HG02678 (cell line): Measurements from ENCODE around the gene DNAH17.
"Not testable (repeated sequence)": the region's sequence is repeated elsewhere in the genome, so short reads cannot be mapped to it uniquely, and the experiment has no call there.

Experiments
- ATAC-seq: cut with Tn5 transposase; IDR thresholded peaks from one replicate; pipeline ENCODE4 v1.9.1; 2021; ENCODE audit warnings: mild to moderate bottlenecking, moderate library complexity; ENCODE audit not compliant: unreplicated experiment

The DNAH17 gene

DNA sequence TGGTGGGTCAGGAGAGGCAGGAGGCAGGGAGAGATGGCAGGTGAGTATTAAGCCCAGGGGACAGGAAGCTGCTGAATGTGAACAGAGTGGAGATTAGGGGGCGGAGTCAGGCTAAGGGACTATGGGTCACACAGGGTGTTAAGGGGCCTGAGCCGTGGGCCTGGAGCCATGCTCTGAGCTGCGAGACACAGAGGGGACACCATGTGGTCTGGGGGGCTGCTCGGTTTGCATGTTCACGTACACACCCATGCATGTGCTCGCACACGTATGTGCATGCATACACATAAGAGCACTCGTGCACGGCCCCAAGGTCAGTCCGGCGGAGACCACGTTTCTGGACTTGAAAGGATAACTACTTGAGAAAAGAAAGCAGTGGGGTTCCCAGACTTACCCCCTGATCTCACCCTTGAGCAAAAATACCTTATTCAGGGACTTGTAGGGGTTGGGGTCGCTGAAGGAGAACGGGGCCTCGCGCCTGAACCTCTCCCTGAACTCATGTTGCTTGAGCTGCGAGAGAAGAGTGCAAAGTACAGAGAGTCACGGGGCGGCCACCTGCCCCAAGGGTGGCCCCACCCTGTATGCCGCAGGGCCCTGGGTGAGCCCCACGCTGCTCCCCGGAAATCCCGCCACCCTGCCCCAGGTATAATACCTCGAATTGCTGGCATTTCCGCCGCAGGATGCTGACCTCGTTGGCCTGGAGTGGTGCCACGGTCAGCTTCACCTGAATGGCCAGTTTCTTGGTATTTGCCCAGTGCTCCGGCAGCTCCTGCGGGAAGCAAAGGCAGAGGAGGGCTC lies 50.8 kb downstream of the DNAH17 start:
- no peak for ATAC-seq

DNA sequence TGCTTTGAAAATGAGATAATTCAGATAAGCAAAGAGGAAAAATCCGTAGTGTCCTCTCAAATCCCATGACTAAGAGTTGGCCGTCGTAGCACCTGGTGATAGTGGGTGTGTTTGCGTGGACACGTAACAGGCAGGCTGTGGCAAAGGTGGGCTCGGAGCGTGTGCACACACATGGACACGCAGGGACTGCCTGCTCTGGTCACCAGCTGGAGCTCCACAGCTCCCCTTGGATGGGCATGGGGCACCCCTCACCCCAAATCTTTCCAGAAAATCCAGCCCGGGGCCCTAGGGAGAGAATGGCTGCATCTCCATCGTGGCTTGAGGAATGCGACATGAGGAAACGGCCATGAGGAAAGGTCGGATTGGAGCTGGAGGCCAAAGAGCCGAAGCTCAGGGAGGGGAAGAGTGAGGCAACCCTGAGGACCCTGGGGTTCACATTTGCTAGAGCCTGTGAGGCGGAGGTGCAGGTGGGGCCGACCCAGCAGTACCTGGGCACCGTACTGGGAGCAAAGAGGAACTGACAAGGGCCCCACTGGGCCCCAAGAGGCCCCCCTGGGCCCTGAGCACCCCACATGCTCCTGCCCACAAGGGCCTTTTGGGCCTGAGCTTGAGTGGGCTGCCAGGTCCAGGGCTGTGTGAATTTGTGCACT lies 51.6 kb downstream of the DNAH17 start:
- ATAC-seq = no peak

DNA sequence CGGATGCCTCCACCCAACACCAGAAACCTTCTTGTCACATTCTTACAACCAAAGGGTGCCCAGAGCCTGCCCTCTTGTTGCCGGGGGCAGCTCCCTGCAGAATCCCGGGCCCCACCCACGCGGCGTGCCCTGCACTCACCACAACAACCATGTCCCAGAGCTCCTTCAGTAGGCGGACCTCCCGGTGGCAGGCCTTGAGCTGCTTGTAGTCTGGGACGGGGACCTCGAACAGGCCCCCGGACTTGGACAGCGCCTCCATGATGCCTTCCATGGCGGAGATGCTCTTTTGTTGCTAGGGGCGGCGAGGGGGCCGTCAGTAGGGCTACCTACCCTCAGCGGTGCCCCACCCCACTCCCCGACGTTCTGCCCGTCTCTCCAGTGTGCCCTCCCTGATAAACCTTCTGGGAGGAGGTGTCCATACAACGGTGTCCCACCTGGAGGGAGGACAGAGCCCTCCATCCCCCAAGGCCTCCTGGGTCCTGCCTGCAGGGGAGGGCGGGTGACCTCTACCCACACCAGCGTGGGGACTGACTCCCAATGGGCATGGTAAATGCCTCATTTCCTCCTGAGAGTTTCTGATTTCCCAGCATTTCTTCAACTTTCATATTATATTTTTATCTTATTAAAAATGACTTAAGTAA lies 52.2 kb downstream of the DNAH17 start:
- ATAC-seq = no peak

DNA sequence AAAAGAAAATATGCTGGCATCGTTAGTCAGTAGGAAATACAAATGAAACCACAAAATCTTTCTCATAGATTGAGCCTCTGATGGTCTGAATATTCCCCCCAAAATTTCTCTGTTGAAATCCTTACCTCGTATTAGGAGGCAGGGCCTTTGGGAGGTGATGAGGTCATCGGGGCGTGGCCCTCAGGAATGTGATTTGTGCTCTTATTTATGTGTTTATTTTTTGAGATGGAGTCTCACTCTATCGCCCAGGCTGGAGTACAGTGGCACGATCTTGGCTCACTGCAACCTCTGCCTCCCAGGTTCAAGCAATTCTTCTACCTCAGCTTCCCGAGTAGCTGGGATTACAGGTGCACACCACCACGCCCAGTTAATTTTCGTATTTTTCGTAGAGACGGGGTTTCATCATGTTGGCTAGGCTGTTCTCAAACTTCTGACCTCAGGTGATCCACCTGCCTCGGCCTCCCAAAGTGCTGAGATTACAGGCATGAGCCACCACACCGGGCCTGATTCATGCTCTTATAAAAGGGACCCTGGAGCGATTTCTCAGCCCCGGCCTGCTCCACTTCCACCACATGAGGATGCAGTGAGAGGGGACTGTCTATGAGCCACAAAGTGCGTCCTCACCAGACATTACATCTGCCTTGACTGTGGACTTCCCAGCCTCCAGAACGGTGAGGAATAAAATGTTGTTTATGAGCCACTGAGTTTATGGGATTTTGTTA lies 53.1 kb downstream of the DNAH17 start:
- no peak for ATAC-seq

DNA sequence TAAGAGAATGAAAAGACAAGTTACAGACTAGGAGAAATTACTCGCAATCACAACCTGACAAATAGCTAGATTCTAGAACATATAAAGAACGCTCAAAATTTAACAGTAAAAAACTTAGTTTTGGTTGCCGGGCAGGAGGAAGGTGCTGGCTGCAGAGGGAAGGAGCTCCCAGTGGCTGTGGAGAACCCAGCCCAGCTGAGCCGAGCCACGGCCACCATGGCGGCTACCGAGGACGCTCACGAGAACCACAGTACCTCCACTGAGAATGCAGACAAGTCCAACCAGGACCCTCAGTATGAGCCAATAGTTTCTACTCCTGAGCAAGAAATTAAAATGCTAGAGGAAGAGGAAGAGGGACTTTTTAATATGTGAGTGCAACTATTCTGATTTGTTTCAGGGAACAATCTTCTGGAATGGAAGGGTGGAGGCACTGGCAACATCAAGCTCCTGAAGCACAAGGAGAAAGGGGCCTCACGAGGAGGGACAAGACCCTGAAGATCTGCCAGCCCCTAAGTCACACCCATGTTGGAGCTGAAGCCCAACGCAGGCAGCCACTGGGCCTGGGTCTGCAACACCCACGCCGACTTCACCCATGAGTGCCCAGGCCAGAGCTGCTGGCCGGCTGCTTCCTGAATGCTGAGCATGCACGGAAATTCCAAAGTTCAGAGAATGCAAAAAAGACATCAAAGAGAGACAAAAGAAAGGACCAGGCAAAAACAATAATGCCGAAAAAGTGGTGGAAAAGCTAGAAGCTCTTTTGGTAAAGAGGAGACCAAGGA lies 55.0 kb downstream of the DNAH17 start:
- no peak for ATAC-seq

DNA sequence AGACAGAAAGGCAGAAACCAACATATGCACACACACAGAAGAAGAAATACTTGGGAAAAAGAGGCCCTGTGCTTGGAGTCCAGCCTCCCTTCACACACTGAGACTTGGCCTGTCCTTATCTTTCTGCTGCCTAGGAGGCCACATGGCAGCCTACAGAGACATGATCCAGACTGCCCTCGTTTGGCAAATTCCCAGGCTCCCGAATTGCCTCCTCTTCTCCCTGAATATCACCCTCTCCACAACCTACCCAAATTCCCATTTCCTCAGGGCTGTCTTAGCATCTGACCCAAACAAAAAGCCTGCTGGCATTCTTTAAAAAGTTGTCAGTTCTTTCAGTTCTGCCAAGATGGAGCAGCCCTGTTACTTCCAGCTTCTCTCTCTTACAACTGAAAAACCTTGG lies 59.8 kb downstream of the DNAH17 start:
- ATAC-seq = no peak

DNA sequence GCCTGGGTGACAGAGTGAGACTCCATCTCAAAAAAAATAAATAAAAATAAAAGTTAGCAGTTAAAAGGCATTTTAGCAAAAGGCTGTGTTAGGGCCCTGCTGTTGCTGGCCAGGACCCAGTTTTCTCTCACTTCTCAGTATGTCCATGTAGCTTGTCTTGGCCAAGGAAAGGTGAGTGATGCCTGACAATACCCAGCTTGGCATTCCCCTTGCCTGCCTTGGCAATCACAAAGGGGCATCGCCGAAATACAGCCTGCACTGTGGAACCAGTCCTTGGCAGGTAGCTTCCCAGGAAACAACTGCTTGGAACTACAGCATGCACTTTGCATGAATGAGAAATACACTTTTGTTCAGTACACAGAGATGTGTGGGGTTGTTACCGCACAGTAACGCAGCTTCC lies 61.7 kb downstream of the DNAH17 start:
- no peak for ATAC-seq

DNA sequence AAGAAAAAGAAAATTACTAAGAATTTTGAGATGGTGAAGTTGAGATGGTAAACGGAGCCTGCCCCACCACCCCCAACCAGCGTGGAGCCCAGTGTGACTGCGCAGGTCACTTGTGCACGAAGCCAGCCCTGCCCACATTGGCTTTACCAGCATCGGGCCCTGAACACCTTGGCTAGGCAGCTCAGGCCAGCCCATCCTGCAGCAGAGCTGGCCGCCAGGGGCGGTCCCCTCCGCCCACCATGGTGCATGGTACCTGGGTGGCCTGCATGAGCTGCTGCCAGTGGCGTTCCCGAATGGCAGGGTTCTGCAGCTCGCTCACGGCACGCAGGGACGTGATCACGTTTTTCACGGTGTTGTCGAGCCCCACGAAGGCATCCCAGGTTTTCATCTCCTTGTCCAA lies 62.7 kb downstream of the DNAH17 start:
- no peak for ATAC-seq

DNA sequence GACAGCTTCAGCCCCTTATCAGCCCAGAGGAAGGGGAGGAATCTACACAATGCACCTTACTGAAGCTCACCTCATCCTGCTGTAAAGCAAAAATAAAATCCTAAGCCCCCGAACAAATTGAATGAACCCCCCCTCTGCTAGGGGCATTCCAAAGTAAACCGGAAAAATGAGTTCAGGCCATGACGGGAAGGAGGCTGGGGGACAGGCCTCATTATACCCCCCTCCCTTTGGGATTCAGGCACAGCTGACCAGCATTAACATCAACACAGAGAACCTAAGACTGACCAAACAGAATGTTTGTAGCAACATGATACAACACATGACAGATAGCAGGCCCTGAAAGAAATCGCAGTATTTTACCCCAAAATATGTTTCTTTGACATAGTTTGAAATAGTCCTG lies 64.2 kb downstream of the DNAH17 start:
- no peak for ATAC-seq

DNA sequence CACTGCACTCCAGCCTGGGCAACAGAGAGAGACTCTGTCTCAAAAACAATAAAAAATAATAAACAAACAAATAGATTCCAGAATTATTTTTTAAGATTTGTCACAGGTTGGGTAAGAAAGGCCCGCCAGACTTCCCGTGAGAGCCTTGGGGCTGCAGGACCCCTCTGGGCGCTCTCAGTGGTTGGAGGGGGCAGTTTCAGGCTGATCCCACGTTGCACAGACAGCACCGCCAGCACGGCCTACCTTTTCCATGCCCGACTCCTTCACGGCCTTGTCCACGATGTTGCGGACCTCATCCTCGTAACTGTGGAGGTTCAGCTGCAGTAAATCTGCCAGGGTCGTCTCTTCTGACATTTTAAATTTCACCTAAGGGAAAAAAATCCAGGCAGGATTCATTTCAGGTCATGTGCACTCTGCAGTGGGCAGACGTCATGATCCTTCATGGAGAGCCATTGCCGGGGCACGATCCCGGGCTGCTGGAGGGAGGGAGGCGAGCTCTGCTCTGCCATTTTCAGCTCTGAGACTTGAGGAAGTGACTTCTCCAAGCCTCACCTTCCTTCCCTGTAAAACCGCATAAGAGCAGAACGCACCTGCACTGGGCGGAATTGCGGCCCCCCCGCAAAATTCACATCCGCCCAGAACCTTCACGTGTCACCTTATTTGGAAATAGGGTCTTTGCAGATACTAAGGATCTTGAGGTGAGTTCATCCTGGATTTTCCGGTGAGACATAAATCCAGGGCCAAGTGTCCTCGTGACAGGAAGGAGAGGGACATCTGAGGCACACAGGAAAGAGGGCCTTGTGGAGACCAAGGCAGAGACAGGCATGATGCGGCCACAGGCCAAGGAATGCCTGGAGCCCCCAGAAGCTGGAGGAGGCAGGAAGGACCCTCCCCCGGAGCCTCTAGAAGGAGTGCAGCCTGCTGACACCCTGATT lies 66.8 kb downstream of the DNAH17 start:
- ATAC-seq = no peak

DNA sequence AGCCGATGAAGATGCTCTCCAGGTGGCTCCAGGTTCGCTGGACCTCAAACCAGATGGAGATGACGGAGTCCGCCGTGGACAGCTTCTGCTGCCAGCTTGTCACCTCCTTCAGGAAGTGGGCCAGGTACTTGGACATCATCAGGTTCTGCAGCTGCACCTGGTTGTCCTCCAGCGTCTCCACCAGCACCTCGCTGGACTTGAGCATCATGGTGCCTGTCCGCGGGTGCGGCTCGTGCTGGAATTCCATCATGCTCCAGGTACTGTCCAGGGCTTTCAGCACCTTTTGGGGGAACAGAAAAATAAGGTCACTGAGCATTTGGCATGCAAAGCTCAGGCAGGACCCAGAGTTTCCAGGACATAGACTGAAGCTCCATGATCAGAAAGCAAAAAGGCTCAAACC lies 69.7 kb downstream of the DNAH17 start:
- no peak for ATAC-seq

DNA sequence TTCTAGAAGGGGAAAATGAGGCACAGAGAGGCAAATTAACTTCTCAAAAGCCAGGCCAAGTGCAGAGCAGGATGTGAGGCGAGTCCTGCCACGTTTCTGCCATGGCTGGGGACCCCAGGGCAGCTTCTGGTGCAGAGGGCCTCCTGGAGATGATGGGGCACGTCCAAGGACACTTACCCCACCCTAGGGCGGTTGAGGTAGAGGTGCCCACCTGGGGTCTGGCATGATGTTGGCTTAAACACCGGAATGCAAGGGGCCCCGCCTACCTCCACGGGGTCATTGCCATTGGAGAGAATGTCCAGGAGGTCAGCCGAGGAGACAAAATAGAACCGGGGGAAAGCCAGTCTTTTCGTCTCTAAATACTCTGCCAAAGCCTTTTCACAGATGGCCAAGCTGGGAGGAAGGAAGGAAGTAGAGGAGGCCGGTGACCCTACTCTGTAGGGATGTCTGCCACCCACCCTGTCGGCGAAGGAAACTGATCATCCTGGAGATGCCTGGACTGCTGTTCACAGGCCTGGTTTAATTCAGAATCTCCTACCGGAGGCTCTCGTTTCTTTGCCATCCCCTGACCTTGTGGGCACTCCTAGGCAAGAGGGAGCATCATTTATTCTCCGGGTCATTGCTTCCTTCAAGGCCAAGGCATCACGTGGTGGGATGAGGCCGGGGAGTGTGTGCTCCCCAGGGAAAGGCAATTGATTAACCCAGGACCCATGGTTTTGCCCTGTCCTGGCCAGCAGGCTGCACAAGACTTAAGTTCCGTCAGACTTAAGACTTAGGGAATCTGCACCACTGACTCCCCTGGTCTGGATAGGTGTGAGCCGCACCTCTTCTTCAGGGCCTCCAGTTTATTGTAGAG lies 70.5 kb downstream of the DNAH17 start:
- no peak for ATAC-seq

DNA sequence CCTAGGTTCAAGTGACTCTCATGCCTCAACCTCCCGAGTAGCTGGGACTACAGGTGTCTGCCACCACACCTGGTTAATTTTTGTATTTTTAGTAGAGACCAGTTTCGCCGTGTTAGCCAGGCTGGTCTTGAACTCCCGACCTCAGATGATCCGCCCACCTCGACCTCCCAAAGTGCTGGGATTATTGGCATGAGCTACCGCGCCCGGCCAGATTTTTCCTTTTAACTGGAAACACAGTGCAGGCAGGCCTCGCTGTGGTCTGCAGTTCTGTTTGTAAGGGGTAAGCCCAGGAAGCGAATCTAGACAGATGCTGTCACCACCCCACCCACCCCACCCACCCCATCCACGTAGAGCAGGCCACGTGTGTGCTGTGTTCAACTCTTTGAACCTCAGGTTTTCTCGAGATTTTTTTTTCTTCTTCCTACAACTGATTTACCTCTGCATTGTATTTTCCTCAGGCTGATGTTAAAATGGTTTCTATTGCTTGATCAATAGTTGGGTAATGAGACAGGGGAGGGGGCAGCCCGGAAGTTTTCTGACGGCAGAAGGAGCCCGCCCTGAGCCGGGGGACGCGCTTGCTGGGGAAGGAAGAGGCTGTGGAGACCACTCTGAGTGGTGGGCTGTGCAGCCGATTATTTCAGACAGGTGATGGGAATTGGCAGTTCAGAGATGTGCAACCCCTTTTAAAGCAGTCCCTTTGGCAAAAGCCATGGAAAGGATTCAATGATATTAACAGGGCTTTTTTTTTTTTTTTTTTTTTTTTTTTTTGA lies 72.9 kb downstream of the DNAH17 start:
- no peak for ATAC-seq

DNA sequence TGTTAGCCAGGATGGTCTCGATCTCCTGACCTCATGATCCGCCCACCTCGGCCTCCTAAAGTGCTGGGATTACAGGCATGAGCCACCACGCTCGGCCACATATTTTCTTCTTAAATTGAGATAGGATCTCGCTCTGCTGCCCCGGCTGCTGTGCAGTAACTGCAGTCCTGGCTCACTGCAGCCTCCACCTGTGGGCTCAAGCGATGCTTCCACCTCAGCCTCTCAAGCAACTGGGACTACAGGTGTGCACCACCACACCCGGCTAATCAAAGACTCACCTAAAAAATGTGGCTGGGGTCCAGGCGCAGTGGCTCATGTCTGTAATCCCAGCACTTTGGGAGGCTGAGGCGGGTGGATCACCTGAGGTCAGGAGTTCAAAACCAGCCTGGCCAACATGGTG lies 73.8 kb downstream of the DNAH17 start:
- not testable (repeated sequence) for ATAC-seq

DNA sequence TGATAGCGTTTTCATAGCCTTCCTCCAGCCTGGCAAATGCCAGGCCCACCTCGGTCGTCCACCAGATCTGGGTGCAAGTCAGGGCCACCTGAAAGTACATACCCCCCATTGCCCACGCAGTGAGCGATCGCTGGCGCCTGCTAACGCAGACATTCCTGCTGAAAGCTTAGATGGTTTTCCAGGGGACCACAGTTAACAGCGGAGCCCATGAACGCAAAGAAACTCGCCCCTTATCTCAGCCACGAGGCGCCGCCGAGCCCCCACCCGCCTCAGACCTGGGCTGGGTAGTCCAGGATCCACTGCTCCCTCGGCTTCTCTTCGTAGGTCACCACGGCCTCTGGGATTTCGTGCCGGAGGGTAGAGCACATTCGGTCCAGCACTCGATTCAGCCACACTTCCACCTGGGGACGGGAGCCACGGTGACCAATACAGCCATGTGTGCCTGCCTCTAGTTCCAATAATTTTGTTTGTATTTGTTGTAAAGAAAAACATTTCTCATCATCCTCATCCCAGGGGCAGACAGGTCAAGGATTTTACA lies 74.5 kb downstream of the DNAH17 start:
- ATAC-seq = no peak

DNA sequence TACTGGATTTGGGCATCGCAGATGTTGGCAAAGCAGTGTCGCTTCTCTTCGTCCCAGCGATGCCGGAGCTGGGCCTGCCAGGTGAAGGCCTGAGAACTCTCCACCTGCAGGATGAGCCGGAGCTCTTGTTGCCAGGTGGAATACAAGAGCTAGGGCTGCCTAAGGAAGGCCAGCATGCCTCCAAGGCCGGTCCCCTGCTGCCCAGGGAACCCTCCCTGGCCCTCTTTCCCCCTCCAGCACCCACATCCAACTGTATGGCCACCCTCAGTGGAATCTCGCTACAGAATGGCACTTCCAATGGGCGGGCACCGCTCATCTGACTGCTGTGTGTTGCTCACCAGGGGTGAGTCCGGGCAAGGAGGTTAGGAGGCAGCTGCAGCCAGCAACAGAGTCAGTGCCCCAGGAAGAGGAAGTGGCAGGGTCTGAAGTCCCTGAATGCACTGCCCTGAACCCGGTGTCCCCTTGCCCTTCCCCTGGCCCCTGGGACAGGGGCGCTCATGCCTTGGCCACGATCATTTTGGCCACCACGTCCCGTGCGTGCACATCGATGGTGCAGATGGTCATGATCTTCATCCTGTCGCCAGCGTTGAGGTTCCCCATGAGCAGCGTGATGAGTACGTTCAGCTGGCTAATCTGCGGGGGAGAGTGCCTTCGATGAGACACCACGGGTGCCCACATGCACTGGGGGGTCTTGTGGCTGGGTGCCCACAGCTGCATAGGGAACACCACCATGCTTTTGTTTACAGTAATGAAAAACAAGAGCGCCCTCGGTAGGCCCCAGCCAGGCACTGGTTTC lies 75.8 kb downstream of the DNAH17 start:
- ATAC-seq = no peak

DNA sequence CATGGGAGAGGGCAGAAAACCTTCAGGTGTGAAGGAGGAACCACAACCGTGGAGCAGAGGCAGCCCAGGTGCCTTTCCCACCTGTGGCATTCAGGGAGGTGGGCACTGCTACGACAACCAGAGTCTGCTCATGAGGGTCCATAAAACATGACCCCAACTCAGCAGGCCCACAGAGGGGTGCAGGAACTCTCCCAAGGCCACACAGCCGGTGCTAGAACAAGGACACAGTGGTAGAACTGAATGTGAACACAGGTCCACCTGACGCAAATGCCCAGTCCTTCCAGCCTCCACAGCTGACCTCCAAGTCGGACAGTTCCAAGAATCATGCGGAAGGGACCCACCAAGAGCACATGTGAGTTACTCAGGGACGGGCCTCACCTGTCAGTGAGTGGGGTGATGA lies 76.4 kb downstream of the DNAH17 start:
- no peak for ATAC-seq
